DOHH2 (cell line): Measurements from ENCODE around the gene CPLANE2.
"Not testable (repeated sequence)": the region's sequence is repeated elsewhere in the genome, so short reads cannot be mapped to it uniquely, and the experiment has no call there.

Experiments used
- H3F3A ChIP-seq: fragments of 200-600 bp; sonication (generic), shearing (Covaris generic); 2 replicates; pipeline ENCODE4 v1.6.0; 2016; ENCODE audit warnings: antibody characterized with exemption, mild to moderate bottlenecking; ENCODE audit not compliant: control insufficient read depth, insufficient read depth
- H3K27ac ChIP-seq: fragments of 200-600 bp; sonication (generic); 2 replicates; pipeline ENCODE4 v1.5.1; 2014; ENCODE audit warnings: low read depth, mild to moderate bottlenecking, low read length, moderate library complexity
- H3K27me3 ChIP-seq: fragments of 200-600 bp; sonication (generic); 2 replicates; pipeline ENCODE4 v1.6.1; 2014; ENCODE audit warnings: mild to moderate bottlenecking, low read length, mixed read lengths; ENCODE audit not compliant: control insufficient read depth
- H3K36me3 ChIP-seq: fragments of 200-600 bp; sonication (generic); 2 replicates; pipeline ENCODE4 v1.6.1; 2014; ENCODE audit warnings: mild to moderate bottlenecking, low read length, moderate library complexity, mixed read lengths; ENCODE audit not compliant: control insufficient read depth
- H3K4me1 ChIP-seq: fragments of 200-600 bp; sonication (generic); 2 replicates; pipeline ENCODE4 v1.6.1; 2014; ENCODE audit warnings: mild to moderate bottlenecking, low read length, mixed read lengths; ENCODE audit not compliant: control insufficient read depth
- H3K4me2 ChIP-seq: fragments of 200-600 bp; sonication (generic); 2 replicates; pipeline ENCODE4 v1.6.0; 2014; ENCODE audit warnings: mild to moderate bottlenecking, low read length, moderate library complexity
- H3K4me3 ChIP-seq: fragments of 200-600 bp; sonication (generic); 2 replicates; pipeline ENCODE4 v1.5.1; 2014; ENCODE audit warnings: mild to moderate bottlenecking, low read length, mixed read lengths
- H3K79me2 ChIP-seq: fragments of 200-600 bp; sonication (generic); 2 replicates; pipeline ENCODE4 v1.6.1; 2014; ENCODE audit warnings: mild to moderate bottlenecking, low read length, mixed read lengths; ENCODE audit not compliant: control insufficient read depth
- H3K9me2 ChIP-seq: fragments of 200-600 bp; sonication (generic); replicated peaks from 2 replicates; pipeline ENCODE4 v1.6.1; 2014; ENCODE audit warnings: mild to moderate bottlenecking, low read length, mixed read lengths; ENCODE audit not compliant: control insufficient read depth
- H3K9me3 ChIP-seq: fragments of 200-600 bp; sonication (generic); 2 replicates; pipeline ENCODE4 v1.6.1; 2014; ENCODE audit warnings: antibody characterized with exemption, low read length, mixed read lengths; ENCODE audit not compliant: control insufficient read depth, insufficient read depth
- H4K20me1 ChIP-seq: fragments of 200-600 bp; sonication (generic); 2 replicates; pipeline ENCODE4 v1.6.0; 2014; ENCODE audit warnings: low read depth, mild to moderate bottlenecking, antibody characterized with exemption, low read length, moderate library complexity; ENCODE audit not compliant: control insufficient read depth, insufficient read depth
- CTCF ChIP-seq: fragments of 200-600 bp; sonication (generic); IDR thresholded peaks from one replicate; pipeline ENCODE4 v1.5.1; 2014; ENCODE audit warnings: antibody characterized with exemption, mild to moderate bottlenecking, low read depth, low read length; ENCODE audit not compliant: poor library complexity, severe bottlenecking
- EZH2phosphoT487 ChIP-seq: fragments of 200-600 bp; sonication (generic); IDR thresholded peaks from 2 replicates; pipeline ENCODE4 v1.6.1; 2017; ENCODE audit warnings: borderline replicate concordance, mild to moderate bottlenecking, antibody characterized with exemption, low read length, moderate library complexity, mixed read lengths

Gene CPLANE2

GRCh38 chr1:16217061-16217785, 19.8 kb downstream of the CPLANE2 start:
- H3K36me3 ChIP-seq, result no peaks in the 10 kb centered on the region
- H3K4me2 ChIP-seq, result peak overlapping the region; percentile 86
- H3F3A ChIP-seq, result no peaks in the 10 kb centered on the region
- H3K9me3 ChIP-seq, result no peaks in the 10 kb centered on the region
- no peaks in the 10 kb centered on the region for H4K20me1 ChIP-seq
- H3K79me2 ChIP-seq, result no peaks in the 10 kb centered on the region
- H3K27ac ChIP-seq, result no peak overlapping the region
- TF ChIP-seq CTCF, result no peak
- TF ChIP-seq EZH2phosphoT487, result no peak
- H3K27me3 ChIP-seq, result peaks cover 16% of the 10 kb centered on the region
- H3K4me1 ChIP-seq, result peaks cover 14% of the 10 kb centered on the region
- H3K9me2 ChIP-seq, result no peaks in the 10 kb centered on the region
- peak overlapping the region; percentile 66 for H3K4me3 ChIP-seq

GRCh38 chr1:16215882-16216753, 20.9 kb downstream of the CPLANE2 start:
- TF ChIP-seq EZH2phosphoT487 (no peak), CTCF (no peak)
- Histone ChIP-seq H3F3A (no peaks in the 10 kb centered on the region), H3K4me3 (peak overlapping the region; percentile 66), H3K36me3 (no peaks in the 10 kb centered on the region), H4K20me1 (no peaks in the 10 kb centered on the region), H3K9me3 (no peaks in the 10 kb centered on the region), H3K9me2 (no peaks in the 10 kb centered on the region), H3K4me1 (peaks cover 14% of the 10 kb centered on the region), H3K4me2 (peak overlapping the region; percentile 86), H3K27ac (no peak overlapping the region), H3K79me2 (no peaks in the 10 kb centered on the region), H3K27me3 (peaks cover 24% of the 10 kb centered on the region)

DNA sequence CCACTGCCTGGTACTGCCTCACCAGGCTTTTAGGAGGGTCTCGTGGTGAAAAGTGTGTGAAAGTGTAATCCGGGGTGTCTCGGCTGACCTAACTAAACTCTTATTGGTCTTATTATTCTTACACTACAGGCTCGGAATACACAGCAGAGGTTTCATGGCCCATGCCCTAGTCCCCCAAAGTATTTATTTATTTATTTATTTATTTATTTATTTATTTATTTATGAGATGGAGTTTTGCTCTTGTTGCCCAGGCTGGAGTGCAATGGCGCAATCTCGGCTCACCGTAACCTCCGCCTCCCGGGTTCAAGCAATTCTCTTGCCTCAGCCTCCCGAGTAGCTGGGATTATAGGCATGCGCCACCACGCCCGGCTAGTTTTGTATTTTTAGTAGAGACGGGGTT, 21.7 kb downstream of the CPLANE2 start:
- not testable (repeated sequence) for H3K9me3 ChIP-seq, H3K9me2 ChIP-seq, H3K27ac ChIP-seq, H3K4me3 ChIP-seq, H3F3A ChIP-seq, H4K20me1 ChIP-seq, H3K79me2 ChIP-seq, H3K4me2 ChIP-seq, H3K36me3 ChIP-seq
- Histone ChIP-seq H3K4me1 (peaks cover 14% of the 10 kb centered on the region), H3K27me3 (peaks cover 30% of the 10 kb centered on the region)

- not testable (repeated sequence) for H3K4me2 ChIP-seq, H3K9me3 ChIP-seq, H3K27ac ChIP-seq, H3K79me2 ChIP-seq, H4K20me1 ChIP-seq, H3K4me3 ChIP-seq, H3K9me2 ChIP-seq, H3K36me3 ChIP-seq, H3F3A ChIP-seq
- Histone ChIP-seq H3K4me1 (peaks cover 14% of the 10 kb centered on the region), H3K27me3 (peaks cover 30% of the 10 kb centered on the region)
Measured at GRCh38 chr1:16213544-16213943, 23.4 kb downstream of the CPLANE2 start.
